Bronchial epithelial cell (primary cell): ENCODE results near the gene PRCP. TPM values are rescaled to one million over a fixed set of nuclear protein-coding genes. Genes with fewer than 3 reads are reported as not detected.

Source experiments
- DNase-seq: peaks from one replicate; pipeline ENCODE4 v3.0.0-alpha.2; 2010; ENCODE audit warnings: low read depth
- FAIRE-seq: peaks from 2 replicates; lab custom pipeline; 2011; peaks lifted over from hg19 to GRCh38; lab: Jason Lieb, UNC
- H3K27me3 ChIP-seq: 2 replicates; pipeline ENCODE4 v1.5.1; 2011; ENCODE audit warnings: low read length; ENCODE audit not compliant: control insufficient read depth, insufficient read depth
- H3K36me3 ChIP-seq: 2 replicates; pipeline ENCODE4 v1.5.1; 2011; ENCODE audit warnings: low read length; ENCODE audit not compliant: control insufficient read depth, insufficient read depth
- H3K4me3 ChIP-seq: 2 replicates; pipeline ENCODE4 v1.5.1; 2011; ENCODE audit warnings: mild to moderate bottlenecking, low read depth, low read length, control low read depth
- total RNA-seq: library from RNA; depleted of rRNA; stranded (reverse); fragments of >200 nt; gene quantifications from 2 replicates; pipeline ENCODE4 v1.2.1, GENCODE V29; 2014
- TF ChIP-seq, protein P1 (sequence below): IDR thresholded peaks from 2 replicates; pipeline ENCODE4 v1.5.1; 2011; ENCODE audit warnings: mild to moderate bottlenecking, moderate library complexity, low read length, control low read depth, inconsistent platforms; ENCODE audit not compliant: insufficient read depth, severe bottlenecking

The PRCP gene
- total RNA-seq, 1 donor from 2014 or later: 10.0 TPM

DNA sequence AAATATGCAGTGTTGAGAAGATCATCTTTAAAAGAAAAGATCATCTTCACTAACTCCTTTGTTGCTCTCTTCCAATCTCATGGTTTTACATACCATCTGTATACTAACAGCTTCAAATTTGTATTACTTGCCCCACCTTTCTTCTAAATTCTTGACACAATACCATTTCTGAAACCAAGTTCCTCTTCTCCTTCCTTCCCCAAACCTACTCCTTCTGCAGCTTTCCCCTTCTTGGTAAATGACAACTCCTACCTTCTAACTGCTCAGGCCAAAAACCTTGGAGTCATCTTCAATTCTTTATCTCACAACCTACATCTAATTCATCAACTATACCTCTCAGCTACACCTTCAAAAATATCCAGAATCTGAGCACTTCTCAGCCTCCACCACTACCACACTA is 9.3 kb downstream of the PRCP start:
- Histone ChIP-seq H3K27me3 (no peaks in the 10 kb centered on the region), H3K4me3 (no peak overlapping the region), H3K36me3 (no peaks in the 10 kb centered on the region)
- FAIRE-seq: no peak
- DNase-seq: no peak
- TF ChIP-seq, protein P1, sequence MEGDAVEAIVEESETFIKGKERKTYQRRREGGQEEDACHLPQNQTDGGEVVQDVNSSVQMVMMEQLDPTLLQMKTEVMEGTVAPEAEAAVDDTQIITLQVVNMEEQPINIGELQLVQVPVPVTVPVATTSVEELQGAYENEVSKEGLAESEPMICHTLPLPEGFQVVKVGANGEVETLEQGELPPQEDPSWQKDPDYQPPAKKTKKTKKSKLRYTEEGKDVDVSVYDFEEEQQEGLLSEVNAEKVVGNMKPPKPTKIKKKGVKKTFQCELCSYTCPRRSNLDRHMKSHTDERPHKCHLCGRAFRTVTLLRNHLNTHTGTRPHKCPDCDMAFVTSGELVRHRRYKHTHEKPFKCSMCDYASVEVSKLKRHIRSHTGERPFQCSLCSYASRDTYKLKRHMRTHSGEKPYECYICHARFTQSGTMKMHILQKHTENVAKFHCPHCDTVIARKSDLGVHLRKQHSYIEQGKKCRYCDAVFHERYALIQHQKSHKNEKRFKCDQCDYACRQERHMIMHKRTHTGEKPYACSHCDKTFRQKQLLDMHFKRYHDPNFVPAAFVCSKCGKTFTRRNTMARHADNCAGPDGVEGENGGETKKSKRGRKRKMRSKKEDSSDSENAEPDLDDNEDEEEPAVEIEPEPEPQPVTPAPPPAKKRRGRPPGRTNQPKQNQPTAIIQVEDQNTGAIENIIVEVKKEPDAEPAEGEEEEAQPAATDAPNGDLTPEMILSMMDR: no peak

DNA sequence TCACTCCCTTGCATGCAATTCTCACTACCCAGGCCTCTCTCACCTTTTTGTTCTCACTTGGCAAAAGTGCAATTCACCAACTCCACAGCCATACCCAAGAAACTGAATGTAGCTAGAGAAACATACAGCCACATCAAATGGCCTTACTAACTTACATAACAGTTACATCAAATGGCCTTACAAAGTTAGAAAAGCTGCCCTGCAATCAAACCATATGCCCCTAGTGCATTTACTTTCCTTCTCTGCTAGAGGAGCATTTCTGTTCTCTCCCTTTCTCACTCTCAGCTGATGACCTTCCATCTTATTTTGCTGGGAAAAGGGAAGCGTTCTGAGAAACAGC is 10.3 kb downstream of the PRCP start:
- Histone ChIP-seq H3K4me3 (no peak overlapping the region), H3K27me3 (no peaks in the 10 kb centered on the region), H3K36me3 (no peaks in the 10 kb centered on the region)
- peak; percentile 43 for FAIRE-seq
- TF ChIP-seq, protein P1: no peak
- no peak for DNase-seq

DNA sequence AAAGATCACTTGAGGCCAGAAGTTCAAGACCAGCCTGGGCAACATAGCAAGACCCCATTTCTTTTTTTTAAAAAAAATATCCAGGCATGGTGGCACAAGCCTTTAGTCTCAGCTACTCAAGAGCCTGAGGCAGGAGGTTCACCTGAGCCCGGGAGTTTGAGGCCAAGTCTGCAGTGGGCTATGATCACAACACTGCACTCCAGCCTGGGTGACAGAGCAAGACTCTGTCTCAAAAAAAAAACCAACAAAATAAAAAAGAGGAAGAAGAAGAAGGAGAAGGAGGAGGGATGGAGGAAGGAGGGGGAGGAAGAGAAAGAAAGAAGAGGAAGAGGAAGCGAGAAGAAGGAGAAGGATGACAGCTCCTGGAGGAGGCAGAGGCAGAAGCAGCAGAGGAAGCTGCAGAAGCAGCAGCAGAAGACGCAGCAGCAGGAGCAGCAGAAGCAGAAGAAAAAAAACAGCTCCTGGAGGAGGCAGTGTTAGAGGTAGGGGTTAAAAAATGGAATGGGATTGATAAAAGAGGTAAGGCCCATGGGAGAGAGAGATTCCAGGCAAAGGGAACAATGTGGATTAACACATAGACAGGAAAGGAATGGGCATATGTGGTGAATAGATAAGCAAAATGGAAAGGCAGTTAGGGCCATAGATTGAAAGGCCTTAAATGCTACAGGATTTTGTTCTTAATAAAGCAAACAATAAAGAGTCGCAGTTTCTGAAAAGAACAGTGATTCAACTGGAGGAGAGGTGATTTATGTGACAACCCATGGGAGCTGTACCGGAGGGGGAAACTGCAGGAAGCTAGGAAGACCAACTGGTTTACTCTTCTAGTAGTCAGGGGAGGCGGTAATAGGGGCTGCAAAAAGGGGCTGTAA is 10.9 kb downstream of the PRCP start:
- DNase-seq (no peak), FAIRE-seq (no peak)
- no peak overlapping the region for H3K4me3 ChIP-seq
- H3K36me3 ChIP-seq: no peaks in the 10 kb centered on the region
- TF ChIP-seq, protein P1: no peak
- H3K27me3 ChIP-seq: no peaks in the 10 kb centered on the region

DNA sequence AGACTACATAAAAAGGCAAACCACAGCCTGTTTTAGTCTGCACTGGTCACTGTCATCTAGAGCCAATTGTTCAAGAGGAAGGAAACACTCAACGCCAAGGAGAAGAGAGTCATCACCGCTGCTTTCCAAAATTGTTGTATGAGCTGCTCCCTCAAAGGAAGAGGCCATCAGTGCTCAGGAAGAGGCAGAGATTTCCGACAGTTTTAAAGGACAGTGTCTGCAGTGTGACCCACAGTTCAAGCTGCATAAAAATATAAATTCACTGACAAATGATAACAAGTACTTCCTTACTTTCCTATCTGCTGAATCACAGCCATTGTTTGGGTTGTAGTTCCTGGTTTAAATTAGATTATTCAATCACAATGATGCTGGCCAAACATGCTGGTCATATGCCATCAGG is 16.4 kb downstream of the PRCP start:
- Histone ChIP-seq H3K36me3 (no peaks in the 10 kb centered on the region), H3K4me3 (no peak overlapping the region), H3K27me3 (no peaks in the 10 kb centered on the region)
- TF ChIP-seq, protein P1: no peak
- no peak for FAIRE-seq
- no peak for DNase-seq

DNA sequence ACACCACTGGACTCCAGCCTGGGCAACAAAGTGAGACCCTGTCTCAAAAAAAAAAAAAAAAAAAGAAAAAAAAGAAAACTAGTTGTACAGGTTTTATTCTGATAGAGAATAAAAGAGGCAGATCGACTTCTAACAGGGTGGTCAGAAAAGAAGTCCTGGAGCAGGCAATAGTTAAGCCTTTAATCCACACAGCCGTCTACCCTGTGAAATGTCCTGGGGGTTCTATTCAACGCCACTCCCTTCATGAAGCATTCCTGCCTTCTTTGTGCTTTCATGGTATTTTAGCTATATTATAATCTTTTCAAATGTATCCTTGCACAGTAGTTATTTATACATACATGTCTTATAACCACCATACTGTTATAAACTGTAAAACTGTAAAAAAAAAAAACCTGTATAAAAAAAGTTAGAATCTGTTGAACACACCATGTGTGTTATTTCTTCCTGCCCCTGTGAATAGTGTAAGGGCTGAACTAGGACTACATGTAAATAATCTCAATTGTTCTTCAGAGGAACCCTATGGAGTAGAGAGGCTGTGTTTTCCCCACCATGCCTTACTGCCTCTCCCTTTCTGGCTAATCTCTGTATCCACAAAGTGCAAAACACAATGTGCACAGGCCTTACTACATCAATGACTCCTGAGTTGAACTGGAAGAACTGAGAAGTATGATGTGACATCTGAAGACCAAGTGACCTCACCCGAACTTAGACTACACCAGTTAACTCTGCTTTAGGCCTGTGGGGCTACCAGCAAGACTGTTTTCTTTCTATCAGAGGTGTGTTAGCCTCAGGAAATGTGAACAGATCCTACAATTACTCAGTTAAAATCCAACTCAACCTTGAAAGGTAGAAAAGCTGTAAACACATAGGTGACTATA is 25.3 kb downstream of the PRCP start:
- H3K4me3 ChIP-seq: no peak overlapping the region
- no peaks in the 10 kb centered on the region for H3K27me3 ChIP-seq
- TF ChIP-seq, protein P1: no peak
- DNase-seq (no peak), FAIRE-seq (no peak)
- H3K36me3 ChIP-seq: no peaks in the 10 kb centered on the region
